Adrenal gland (tissue), 12 donors: ENCODE results near the gene RPIA. TPM values are rescaled to one million over a fixed set of nuclear protein-coding genes. Genes with fewer than 3 reads are reported as not detected.

Source experiments
- DNase-seq, 7 donors: peaks; one replicate each; pipeline ENCODE4 v3.0.0-alpha.2; 2019 to 2020
- H3K27ac ChIP-seq, 5 donors: fragments of 200-600 bp; sonication (generic) in 4 of 5; 1 replicate in 3 of 5; 2 replicates in 2 of 5; pipeline versions ENCODE4 v1.5.1 to v1.8.0; 2016 to 2020; ENCODE audit warnings: mild to moderate bottlenecking in 1 of 5
- H3K27me3 ChIP-seq: fragments of 200-600 bp; 2 replicates; pipeline ENCODE4 v1.8.0; 2021
- H3K36me3 ChIP-seq, 2 donors: fragments of 200-600 bp; replicated peaks in 1 of 2; 1 replicate in 1 of 2; 2 replicates in 1 of 2; pipeline versions ENCODE4 v1.5.1 to v1.8.0; 2018 to 2022
- H3K4me1 ChIP-seq, 2 donors: fragments of 200-600 bp; replicated peaks in 1 of 2; 1 replicate in 1 of 2; 2 replicates in 1 of 2; pipeline versions ENCODE4 v1.5.1 to v1.8.0; 2018 to 2021
- H3K4me3 ChIP-seq, 4 donors: fragments of 200-600 bp; sonication (generic) in 3 of 4; one replicate each; pipeline ENCODE4 v1.5.1; 2016 to 2018
- H3K9me3 ChIP-seq, 3 donors: fragments of 200-600 bp; sonication (generic) in 1 of 3; replicated peaks in 1 of 3; 1 replicate in 2 of 3; 2 replicates in 1 of 3; pipeline versions ENCODE4 v1.5.1 to v1.8.0; 2016 to 2021
- CTCF ChIP-seq, 6 experiments: fragments of 450-650 bp in 4 of 6; fragments of 200-600 bp in 2 of 6; sonication (generic) in 1 of 6; IDR thresholded peaks; 1 replicate in 5 of 6; 2 replicates in 1 of 6; pipeline versions ENCODE4 v1.5.1 to v1.8.0; 2016 to 2021; ENCODE audit warnings: antibody characterized with exemption in 6 of 6, mild to moderate bottlenecking in 2 of 6, moderate library complexity in 1 of 6
- POLR2A ChIP-seq, 2 donors: fragments of 450-650 bp; IDR thresholded peaks; one replicate each; pipeline ENCODE4 v1.6.1; 2017; ENCODE audit warnings: antibody characterized with exemption in 2 of 2, mild to moderate bottlenecking in 2 of 2, moderate library complexity in 1 of 2
- WGBS, 4 donors: extraction: QIAGEN DNeasy Blood & Tissue Kit in 2 of 4; methylation state at CpG; one replicate each; pipeline versions ENCODE4 v1.1.5 to v1.1.7; 2013 to 2017; 5-methylcytosine and 5-hydroxymethylcytosine counted together
- intact Hi-C, 2 donors: fragments of 100-400 bp; cut with DNase I; formaldehyde crosslinking; loops; one replicate each; pipeline versions ENCODE4 v1.14.1 to v1.15.0; 2022 to 2023
- polyA plus RNA-seq, 3 donors: library from polyadenylated mRNA; stranded (reverse); fragments of 200-250 nt in 2 of 3; fragments of 350-450 nt in 1 of 3; fragmentation: Illumina TruSeq in 1 of 3; extraction: RNeasy Lipid Tissue Mini Kit (QIAGEN cat#74804) in 1 of 3; gene quantifications; one replicate each; pipeline ENCODE4 v1.2.3, GENCODE V29; 2013 to 2014
- total RNA-seq, 9 donors: library from RNA; depleted of rRNA in 4 of 9; stranded (reverse); fragments of >200 nt in 4 of 9; fragments of 120-200 nt in 1 of 9; fragmentation: NEBNext Ultra II Directional in 1 of 9; extraction: Animal tissue kit (Norgen Biotek cat#: 25700) in 1 of 9; gene quantifications; one replicate each; pipeline versions ENCODE4 v1.1.0 to v1.2.4, GENCODE V29; 2013 to 2023
- donor health status: healthy with polysubstance abuse.
- donor health status: Bipolar disorder and iron deficiency.
- donor health status: DM: yes; HTN: yes; CAD: no.
- donor health status: DM: no; HTN: no; CAD: no.
- donor health status: DM: no; HTN: no; CAD: no.
- donor health status: DM: yes; HTN: yes; CAD: no.

Gene RPIA
- total and polyA plus RNA-seq, 12 donors = 1.9 to 16.9 (median 11.3) TPM

GRCh38 chr2:88684519-88684918 lies 7.0 kb upstream of the RPIA start:
- TF ChIP-seq CTCF (IDR thresholded peaks at IDR 0.05) (no peak), POLR2A (IDR thresholded peaks at IDR 0.05) (no peak)
- H3K36me3 ChIP-seq = no peaks in the 10 kb centered on the region
- DNase-seq = no peak
- 67 to 82% (median 73%) methylated on average over 2 of the region's 2 CpGs for WGBS, 4 donors
- no peaks in the 10 kb centered on the region for H3K9me3 ChIP-seq
- no peaks in the 10 kb centered on the region for H3K27me3 ChIP-seq
- H3K27ac ChIP-seq = no peak overlapping the region
- H3K4me3 ChIP-seq = no peak overlapping the region
- intact Hi-C loops = no loop called here
- peaks cover 9 to 10% of the 10 kb centered on the region in 2 donors for H3K4me1 ChIP-seq

GRCh38 chr2:88686320-88686719 lies 5.2 kb upstream of the RPIA start:
- TF ChIP-seq CTCF (IDR thresholded peaks at IDR 0.05) (no peak), POLR2A (IDR thresholded peaks at IDR 0.05) (no peak)
- Histone ChIP-seq H3K36me3 (no peaks in the 10 kb centered on the region), H3K9me3 (no peaks in the 10 kb centered on the region), H3K4me1 (peaks cover 5 to 9% of the 10 kb centered on the region in 2 donors), H3K27me3 (no peaks in the 10 kb centered on the region), H3K4me3 (no peak overlapping the region), H3K27ac (no peak overlapping the region)
- no peak for DNase-seq
- 76 to 83% (median 82%) methylated on average over 4 of the region's 4 CpGs for WGBS, 4 donors
- intact Hi-C loops = no loop called here

GRCh38 chr2:88687384-88687783 lies 4.1 kb upstream of the RPIA start:
- intact Hi-C loops = no loop called here
- Histone ChIP-seq H3K4me1 (peaks cover 5 to 13% of the 10 kb centered on the region in 2 donors), H3K27ac (no peak overlapping the region), H3K36me3 (no peaks in the 10 kb centered on the region), H3K9me3 (no peaks in the 10 kb centered on the region), H3K4me3 (no peak overlapping the region), H3K27me3 (no peaks in the 10 kb centered on the region)
- DNase-seq = no peak
- no peak for TF ChIP-seq CTCF (IDR thresholded peaks at IDR 0.05)
- TF ChIP-seq POLR2A (IDR thresholded peaks at IDR 0.05) = no peak

GRCh38 chr2:88690591-88691338 lies 708 bp upstream of the RPIA start:
- 37 to 51% (median 40%) methylated on average over 15 to 20 of the region's 20 CpGs for WGBS, 4 donors

More at GRCh38 chr2:88690591-88691338, 708 bp upstream of the RPIA start:
- TF ChIP-seq POLR2A (IDR thresholded peaks at IDR 0.05) (no peak), CTCF (IDR thresholded peaks at IDR 0.05) (peak in 4 of 6 experiments; percentile 9 to 22 (median 18))
- peaks cover 5 to 28% of the 10 kb centered on the region in 2 donors for H3K4me1 ChIP-seq
- no peaks in the 10 kb centered on the region for H3K27me3 ChIP-seq
- DNase-seq = peak in 5 of 7 donors; percentile 35 to 69 (median 42)
- no peaks in the 10 kb centered on the region for H3K36me3 ChIP-seq
- peak overlapping the region; percentile 4 to 88 (median 71) for H3K4me3 ChIP-seq
- no peaks in the 10 kb centered on the region for H3K9me3 ChIP-seq
- H3K27ac ChIP-seq = peak overlapping the region; percentile 23 to 89 (median 72)
- intact Hi-C loops = no loop called here
